Stimulated activated CD4-positive, alpha-beta T cell treated with anti-CD3 and anti-CD28 coated beads, Interleukin-1b, Interleukin-23, amount 100 ng/mL, for 1 hour (primary cell): ENCODE results near the gene KIF3A.
"Not testable (repeated sequence)": the region's sequence is repeated elsewhere in the genome, so short reads cannot be mapped to it uniquely, and the experiment has no call there.

Experiments used
- DNase-seq, 2 donors: peaks; one replicate each; pipeline ENCODE4 v3.0.0-alpha.2; 2020; ENCODE audit warnings: low read depth in 2 of 2

Gene KIF3A

DNA sequence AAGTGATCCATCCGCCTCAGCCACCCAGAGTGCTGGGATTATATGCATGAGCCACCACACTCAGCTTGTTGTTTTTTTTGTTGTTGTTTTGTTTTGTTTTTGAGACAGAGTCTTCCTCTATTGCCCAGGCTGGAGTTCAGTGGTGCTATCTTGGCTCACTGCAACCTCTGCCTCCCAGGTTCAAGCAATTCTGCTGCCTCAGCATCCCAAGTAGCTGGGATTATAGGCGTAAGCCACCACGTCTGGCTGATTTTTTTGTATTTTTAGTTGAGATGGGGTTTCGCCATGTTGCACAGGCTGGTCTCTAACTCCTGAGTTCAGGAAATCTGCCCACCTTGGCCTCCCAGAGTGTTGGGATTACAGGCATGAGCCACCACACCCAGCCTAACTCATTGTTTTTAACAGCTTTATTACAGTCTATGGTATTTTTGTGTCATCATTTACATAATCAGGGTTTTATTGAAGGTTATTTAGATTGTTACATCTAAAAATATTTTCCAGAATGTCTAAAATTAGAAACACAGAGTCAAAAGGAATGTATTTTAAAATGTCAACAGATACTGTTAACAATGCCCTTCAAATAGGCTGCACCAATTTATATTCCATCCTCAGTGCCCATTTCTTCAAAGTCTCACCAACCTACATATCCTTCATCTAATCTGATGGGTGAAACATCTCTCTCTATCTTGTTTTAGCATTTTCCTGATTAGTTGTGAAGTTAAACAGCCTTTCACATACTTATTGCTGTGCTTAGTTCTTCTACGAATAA lies 18.6 kb downstream of the KIF3A start:
- no peak for DNase-seq

DNA sequence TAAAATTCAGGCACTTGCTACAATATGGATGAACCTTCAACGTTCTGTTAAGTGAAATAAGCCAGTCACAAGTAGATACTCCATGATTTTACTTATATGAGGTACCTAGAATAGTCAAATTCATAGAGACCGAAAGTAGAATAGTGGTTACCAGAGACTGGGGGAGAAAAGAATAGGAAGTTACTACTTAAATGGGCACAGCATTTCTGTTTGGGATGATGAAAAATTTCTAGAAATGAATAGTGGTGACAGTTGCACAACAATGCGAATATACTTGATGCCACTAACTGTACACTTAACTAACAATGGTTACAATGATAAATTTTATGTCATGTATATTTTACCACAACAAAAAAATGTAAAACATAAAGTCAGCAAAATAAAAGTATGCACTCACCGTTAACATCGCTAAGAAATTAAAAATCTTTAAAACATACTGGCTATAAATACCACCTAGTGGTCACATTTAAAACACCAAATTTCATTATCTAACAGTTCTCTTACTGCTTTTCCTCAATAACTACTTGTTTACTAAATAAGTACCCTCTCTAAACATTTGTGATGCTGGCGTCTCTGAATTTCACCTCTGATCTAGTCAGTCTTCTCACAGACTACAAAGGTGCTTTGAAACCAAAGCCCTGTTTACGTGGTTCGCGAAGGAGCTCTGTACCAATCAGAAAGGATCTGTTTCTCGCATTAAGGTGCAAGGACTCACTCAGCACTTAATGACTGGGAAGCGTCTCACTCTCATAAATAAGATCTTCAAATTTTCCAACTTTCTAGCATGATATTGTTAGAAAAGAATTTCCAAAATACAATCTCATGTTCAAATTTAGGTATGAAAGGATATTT lies 22.7 kb downstream of the KIF3A start:
- no peak for DNase-seq

DNA sequence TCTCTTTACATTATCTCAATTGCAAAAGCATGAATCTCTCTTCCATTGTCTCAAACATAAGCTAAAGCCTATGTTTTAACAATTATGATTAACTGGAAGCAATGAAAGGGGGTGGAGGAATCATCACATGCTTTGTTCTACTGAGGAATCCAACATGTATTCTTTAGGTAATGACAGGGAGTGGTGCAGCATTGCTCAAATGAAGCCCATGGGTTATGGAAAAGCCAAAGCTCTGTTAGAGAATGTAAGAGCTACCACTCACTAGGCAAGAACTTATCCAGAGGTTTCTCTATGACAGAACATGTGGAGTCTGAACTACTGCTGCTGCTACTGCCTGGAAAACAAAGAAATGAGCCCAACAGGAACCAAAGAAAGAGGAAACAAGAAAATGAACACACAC lies 28.7 kb downstream of the KIF3A start:
- no peak for DNase-seq

DNA sequence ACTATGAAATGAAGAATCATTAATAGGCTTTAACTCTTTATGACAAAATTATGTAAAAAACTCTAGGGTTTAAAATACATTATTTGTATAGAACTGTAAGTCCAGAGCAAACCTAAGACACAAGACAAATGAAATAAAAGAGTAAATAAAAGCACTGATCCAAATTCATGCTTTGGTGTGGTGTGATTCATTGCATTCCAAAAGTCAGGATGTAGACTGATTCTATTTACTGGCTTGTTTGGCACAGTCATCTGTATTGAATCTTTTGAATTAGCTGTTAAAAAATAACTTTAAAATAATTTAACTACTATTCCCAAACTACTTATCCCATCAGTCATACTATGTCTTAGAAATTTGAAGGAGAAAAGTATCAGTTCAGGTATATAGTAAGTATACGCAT lies 32.5 kb downstream of the KIF3A start:
- no peak for DNase-seq

DNA sequence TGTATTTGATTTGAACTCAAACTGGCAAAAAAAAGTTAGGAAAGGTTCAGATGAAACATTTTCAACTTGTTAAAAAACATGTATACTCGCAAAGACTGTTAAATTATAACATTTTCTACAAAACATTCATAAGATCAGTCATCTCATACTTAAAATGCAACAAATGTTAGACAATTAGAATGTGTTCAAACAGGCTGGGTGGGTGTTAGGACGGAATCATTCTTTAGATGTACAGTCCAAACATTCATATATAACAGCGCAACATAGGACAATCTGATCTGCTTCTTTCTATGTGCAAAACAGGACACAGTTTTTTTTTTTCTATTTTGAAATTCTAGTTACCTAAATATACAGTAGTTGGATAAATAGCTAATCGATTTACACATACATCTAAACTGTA lies 41.4 kb downstream of the KIF3A start:
- DNase-seq: no peak

DNA sequence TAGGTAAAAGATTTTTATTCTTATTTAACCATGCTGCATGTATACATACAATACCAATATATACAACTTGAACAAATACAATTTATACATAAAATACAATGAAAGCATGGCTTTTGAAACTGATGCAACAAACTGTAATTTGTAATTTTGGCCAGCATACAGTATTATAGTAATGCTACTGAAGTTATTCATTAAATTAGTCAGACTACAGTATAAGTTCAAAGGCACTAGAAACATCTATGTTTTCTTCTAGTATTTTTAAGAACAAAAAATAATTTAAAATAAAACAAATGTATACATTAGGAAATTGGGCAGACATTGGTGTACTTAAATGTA lies 44.7 kb downstream of the KIF3A start:
- no peak for DNase-seq

DNA sequence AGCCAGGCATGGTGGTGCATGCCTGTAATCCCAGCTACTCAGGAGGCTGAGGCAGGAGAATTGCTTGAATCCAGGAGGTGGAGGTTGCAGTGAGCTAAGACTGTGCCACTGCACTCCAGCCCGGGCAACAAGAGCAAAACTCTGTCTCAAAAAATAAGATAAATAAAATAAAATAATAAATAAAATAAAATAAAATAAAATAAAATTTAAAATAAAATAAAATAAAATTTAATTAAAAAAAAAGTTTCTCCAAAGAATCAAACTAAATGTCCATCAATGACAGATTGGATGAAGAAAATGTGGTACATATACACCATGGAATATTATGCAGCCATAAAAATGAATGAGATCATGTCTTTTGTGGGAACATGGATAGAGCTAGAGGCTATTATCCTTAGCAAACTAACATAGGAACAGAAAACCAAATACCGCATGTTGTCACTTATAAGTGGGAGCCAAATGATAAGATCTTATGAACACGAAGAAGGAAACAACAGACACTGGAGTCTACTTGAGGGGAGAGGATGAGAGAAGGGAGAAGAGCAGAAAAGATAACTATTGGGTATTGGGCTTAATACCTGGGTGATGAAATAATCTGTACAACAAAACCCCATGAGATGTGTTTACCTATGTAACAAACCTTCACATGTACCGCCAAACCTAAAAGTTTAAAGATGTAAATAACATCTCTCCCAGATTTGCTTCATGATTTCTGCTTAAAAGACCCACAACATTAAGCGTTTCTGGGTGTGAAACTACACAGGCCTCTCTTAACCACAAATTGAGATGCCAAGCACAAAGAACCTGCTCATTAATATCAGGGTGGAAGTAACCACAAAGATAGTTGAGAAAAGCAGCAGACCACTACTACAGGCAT lies 45.4 kb downstream of the KIF3A start:
- DNase-seq: not testable (repeated sequence)

DNA sequence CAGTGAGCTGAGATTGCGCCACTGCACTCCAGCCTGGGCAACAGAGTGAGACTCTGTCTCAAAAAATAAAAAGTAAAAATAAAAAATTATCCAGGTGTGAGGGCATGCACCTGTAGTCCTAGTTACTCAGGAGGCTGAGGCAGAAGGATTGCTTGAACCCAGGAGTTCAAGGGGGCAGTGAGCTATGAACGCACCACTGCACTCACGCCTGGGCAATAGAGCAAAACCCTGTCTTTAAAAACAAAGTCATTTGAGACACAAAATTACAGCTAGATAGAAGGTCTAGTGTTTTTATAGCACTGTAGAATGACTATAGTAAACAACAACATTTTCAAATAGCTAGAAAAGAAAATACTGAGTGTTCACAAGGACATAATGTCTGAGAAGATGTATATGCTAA lies 47.2 kb downstream of the KIF3A start:
- no peak for DNase-seq

DNA sequence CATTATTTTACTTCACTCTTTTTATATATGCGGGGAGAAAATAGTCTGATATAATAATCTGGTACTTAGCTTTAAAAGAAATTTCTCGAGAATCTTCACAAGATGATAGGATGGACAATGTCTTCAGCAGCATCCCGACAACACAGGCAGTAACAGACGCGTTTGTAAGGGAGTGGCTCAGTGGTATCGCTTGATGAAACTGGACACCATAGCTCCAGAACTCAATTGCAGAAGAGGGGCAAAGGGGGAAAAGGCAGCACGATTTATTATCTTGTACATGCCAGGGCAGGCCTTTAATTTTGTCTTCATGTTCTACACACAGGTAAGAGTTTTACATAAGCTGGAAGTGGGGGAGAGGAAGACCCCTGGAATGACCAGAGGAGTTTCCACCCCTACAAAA lies 47.8 kb downstream of the KIF3A start:
- no peak for DNase-seq

DNA sequence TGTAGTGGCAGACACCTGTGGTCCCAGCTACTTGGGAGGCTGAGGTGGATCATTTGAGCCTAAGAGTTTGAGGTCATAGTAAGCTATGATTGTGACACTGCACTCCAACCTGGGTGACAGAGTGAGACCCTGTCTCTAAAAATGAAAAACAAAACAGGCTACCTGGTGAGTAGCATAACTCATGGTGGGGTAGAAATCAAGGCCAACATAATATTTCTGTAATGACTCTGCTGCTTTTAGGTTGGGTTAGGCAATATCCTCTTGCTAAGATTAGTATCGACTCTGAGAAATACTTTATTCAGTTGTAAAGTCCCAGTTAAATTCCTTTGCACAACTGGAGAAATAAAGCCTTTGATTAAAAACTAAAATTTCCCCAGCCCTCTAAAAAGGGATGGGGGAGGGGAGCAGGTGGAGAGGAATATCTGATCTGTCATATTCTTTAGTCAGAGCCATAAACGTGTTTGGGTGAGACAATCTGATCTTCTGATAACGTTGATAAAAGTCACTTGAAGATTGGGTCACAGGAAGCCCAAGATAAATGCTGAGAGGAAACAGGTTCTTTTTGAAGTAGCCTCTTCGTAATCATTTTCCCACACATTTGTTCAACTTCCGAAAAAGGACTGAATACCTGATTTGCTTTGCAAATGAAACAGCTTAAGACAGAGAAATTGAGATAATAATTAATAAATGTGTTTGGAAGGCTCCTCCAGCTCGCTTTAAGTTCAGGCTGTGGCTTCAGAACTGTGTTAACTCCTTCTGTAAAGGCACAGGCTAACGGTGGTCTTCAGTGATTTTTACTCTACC lies 48.6 kb downstream of the KIF3A start:
- DNase-seq: no peak

DNA sequence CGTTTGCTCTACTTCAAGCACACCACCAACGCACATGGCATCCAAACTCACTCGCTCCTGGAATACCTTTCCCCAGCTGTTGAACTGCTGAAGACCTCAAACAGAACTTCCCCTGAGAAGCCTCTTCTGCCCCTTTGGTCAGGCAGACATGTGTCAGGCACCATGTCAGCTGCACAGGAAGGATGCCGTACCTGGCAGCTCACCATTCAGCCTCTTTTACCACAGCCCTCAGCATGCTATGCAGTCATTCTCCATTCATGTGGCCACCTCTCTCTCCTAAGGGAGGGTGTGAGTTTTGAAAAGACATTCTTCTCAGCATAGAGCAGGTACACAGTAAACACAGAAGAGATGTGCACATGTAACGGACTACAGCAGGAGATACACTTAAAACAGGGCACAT lies 49.4 kb downstream of the KIF3A start:
- DNase-seq: no peak

DNA sequence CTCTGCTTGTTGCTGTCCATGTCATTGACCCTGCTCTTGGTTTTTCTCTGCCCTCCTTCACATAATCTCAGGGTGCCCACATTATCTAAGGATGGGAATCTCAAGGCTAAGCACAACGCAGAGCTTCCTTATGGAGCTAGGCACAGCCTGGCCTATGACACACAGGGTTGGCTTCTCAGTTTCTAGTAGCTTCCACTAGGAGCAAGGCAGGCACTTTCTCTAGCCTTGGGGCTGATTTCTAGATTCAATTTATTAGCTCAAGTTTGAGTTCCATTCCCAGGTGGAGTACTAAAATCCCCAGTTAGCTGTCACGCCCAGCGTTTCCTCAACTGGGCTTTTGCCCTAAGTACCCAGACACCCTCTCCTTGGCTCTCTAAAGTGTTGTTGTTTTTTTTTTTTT lies 51.2 kb downstream of the KIF3A start:
- DNase-seq: no peak

DNA sequence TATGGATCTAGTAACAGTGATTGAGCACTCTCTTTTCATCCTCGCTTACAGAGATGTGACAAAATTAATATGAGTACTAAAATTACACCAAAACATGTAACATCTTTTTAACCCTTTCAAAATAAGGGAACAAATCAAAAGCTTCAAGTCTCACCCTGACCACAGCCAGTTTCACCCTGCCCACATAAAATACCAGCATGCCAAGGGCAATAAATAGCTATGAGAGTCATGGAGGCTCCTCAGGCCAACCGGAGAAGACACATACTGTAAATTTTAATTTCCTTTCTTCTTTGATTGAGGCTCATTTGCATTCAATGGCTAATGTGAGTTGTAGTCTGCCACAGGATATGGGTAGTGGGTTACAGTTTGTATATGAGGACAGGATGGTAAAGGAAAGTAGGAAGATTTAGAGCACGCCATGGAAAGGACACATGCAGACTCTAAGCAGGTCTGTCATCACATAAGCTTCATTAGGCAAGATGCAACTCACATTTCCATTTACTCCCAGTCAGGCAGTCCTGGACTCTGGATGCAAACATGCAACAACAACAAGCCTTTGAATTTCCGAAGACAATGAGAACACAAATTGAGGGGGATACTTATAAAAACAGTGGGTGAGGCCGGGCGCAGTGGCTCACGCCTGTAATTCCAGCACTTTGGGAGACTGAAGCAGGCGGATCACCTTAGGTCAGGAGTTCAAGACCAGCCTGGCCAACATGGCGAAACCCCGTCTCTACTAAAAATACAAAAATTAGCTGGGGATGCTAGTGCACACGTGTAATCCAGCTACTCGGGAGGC lies 52.2 kb downstream of the KIF3A start:
- DNase-seq: no peak

DNA sequence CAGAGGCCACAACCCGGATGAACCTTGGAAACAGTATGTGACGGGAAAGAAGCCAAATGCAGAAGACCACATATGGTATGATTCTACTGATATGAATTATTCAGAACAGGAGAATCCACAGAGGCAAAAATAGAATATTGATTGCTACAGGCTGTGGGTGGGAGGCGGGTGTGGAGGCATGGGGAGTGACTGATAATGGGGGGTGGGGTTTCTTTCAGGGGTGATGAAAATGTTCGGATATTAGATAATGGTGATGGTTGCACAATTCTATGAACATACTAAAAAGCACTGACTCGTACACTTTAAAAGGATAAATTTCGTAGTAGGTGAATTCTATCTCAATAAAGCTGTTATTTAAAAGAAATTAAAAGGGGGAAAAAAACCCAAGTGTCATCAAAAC lies 52.9 kb downstream of the KIF3A start:
- no peak for DNase-seq

DNA sequence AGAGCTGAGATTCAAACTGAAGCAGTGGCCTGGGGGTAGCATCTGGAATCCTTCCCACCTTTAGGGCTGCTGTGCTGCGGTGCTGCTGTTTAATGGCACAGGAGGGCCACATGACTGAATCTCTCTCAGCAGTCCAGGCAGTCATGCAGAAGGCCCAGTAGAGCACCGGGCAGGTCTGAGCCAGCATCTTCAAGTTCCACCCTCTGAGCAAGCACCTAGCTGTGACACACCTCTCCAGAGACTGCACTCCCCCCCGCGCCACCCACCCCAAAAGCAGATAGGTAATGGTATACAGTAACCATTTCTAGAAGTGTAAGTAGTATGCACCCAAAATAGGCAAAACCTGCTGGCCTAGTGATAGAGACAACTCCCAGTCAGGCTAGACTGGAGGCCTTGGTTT lies 55.4 kb downstream of the KIF3A start:
- no peak for DNase-seq

DNA sequence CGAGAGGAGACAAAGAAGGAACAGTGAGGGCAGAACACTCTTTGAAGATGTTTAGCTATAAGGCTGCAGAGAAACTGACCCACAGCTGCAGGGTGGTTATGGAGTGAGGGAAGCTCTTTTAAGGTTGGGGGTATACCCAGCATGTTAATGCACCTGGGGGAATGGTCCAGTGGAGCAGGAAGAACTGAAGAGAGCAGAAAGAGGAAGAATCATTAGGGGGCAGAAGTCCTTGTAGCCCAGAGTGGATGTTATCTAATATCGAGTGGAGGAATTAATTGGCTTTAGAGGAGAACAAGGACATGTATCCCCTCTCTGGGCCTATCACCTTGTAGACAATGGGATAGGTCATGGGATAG lies 55.9 kb downstream of the KIF3A start:
- DNase-seq: no peak

DNA sequence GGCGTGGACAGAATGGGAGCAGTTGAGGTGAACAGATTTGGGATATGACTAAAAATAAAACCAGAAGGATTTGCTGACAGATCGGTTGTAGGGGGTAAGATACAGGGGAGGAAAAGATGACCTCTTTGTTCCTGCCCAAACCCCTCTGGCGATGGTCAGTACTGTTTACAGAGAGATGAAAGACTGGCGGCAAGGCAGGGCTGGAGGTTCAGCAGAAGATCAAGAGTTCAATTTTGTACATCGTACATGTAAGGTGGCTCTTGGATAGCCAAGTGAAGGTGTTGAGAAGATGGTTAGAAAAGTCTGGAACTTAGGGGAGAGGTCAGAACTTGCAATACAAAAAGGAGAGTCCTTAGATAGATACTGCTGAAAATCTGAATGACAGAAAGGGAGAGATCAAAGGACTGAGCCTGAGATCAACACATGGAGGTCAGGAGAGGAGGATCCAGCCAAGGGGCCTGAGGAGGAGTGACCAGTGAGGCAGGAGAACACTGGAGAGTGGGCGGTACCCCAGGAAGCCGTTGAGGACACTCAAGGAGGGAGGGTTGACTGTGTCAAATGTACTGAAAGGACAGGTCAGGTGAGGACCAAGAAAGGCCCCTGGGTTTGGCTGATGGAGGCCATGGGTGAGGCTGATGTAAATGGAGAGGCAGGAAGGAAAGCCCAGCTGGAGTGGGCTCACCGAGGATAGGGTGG lies 56.4 kb downstream of the KIF3A start:
- DNase-seq: no peak

DNA sequence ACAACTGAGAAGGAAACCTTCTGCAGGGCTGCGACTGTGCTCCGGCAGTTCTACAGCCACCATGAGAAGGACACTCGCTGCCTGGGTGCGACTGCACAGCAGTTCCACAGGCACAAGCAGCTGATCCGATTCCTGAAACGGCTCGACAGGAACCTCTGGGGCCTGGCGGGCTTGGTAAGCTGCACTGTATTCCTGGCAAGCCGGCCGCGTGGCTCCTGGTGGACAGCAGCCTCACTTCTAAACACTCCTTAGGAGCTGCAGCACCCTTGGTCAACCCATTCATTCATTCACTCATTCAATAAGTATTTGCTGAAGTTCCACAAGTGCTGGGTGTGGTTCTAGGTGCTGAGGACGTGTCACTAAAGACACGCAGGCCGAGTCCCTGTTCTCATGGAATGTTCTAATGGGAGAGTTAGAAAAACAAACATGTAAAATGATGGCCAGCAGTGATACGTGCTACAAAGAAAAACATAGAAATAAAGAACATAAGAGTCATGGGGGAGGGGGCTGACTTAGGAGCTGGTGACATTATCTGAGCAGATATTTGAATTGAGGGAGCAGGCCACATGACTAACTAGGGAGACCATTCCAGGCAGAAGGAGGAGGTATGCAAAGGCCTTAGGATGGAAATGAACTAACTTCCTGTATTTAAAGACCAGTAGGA lies 57.5 kb downstream of the KIF3A start:
- DNase-seq: no peak

DNA sequence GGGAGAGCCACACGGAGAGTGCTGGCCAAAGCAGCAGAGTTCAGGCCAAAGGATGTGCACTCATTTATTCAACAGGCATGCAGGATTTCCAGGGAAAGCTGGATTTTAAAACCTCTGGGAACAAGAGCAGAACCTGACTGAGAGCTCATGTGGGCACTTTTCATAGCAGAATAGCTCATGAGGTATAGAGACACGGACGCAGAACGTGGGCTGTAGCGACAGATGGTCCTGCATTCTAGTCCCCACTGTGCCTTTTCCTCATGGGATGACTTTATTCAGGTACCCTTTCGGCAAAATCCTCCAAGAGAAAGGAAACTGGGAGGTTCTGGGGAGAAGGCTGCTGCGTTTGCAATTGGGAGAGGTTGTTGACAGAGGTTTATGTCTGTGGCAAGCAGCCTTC lies 58.2 kb downstream of the KIF3A start:
- no peak for DNase-seq

DNA sequence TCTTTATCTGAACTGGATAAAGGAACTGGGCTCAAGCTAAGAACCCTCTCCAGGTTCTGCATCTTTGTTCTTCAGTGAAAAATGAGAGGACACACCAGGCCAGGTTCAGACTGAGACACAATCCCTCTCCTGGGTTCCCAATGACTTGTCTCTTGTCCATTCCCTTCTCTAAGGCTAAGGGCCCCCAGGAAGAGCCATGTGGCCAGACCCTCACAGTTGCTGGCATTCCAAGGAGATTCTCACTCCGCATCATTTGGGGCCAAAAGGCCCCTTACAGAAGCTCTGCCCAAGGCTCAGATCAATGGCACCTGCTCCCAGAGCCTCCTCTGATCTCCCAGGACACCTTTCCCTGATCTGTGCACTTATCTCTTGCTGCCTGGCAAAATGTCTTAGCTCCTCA lies 58.6 kb downstream of the KIF3A start:
- DNase-seq: no peak
